HG03097 (cell line): ENCODE measurements around the gene PTPRT.
"Not testable (repeated sequence)": the region's sequence is repeated elsewhere in the genome, so short reads cannot be mapped to it uniquely, and the experiment has no call there.

Experiments
- ATAC-seq: cut with Tn5 transposase; IDR thresholded peaks from one replicate; pipeline ENCODE4 v1.9.1; 2021; ENCODE audit not compliant: unreplicated experiment, low FRiP score

Gene PTPRT

DNA sequence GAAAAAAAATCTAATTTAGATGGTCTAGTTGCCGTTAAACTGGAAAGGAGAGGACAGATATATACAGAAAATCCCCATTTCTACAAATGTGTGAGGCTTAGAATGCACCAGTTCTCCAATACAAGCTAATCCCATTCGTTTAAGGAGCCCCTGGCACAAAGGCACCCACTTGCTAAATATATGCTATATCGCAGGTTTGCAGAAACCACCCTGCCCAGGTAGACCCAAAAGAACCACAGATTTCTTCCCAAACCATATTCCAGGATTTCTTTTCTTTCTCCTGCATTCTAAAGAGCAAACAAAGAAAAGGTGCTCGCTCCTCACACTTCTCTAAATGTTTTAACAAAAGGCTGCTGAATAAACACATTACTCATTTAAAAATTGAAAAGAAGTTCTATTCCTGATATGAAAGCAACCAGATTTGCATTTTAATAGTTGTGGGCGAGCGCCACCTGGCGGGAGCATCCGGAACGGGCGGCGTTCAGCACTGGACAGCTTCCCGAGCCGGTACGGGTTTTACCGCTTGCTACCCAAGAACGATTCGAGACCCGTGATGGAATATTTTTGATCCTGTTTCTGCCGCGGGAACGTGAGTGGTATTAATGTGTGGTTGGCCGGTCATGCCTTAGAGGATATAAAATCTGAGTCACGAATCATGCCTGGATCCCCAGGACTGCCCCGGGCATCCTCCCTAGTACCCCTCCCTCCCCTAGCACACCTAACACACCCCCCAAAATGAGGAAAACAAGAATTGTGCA lies 2.1 kb downstream of the PTPRT start:
- ATAC-seq: no peak

DNA sequence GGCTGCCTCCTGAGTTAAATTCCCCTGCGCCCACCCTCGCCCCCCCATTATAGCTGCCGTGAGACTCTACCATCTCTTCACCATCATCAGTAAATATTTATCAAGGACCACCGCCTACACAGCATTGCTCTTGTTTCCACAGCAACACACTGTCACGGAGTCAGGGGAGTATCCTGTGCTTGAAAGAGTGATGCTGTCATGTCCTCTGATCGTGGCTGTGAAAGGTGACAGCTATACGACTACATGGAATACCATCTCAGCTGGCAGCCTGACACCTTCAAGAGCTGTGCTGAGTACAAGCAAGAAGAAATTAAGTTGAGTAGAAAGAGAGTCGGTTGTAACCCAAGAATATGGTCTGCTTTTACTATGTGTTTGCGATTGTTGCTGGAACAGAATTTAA lies 3.4 kb downstream of the PTPRT start:
- no peak for ATAC-seq

DNA sequence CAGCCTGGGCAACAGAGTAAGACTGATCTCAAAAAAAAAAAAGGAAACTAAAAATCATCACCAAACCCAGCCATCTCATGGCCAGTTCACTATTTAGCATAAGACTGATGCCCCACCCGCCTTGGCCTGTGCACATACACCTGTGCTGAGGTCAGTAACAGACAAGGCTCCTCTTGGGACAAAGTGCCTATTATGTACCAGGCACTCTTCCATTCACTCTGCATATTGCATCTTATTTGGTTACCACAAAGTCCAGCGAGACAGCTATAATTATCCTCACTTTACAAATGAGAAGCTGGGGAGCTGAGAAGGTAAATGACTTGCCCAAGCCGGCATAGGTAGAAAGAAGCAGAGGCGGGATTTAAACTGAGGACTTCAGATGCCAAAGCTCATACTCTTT lies 3.8 kb downstream of the PTPRT start:
- ATAC-seq: no peak

DNA sequence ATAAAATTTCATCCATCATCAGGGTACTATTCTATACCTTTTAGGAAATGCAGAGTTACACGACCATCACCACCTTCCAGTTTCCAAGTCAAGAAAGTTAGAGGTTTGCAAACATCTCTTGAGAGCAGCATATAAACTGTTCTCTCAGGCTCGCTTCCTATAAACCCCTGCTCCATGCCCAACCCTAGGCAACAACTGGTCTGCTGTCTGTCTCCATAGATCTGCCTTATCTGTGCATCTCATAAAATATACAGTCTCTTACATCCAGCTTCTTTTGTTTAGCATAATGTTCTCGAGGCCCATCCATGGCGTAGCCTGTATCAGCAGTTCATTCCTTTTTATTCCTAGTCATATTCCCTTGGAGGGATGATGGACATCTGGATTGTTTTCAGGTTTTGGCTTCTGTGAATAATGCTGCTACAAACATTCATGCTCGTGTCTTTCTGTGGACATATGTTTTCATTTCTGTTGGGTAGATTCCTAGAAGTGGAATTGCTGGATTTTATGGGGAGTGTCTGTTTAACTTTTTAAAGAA lies 6.1 kb downstream of the PTPRT start:
- ATAC-seq: no peak

GRCh38 chr20:43178080-43178479 lies 11.6 kb downstream of the PTPRT start:
- ATAC-seq: no peak

GRCh38 chr20:43176726-43177125 lies 13.0 kb downstream of the PTPRT start:
- ATAC-seq: no peak

GRCh38 chr20:43171930-43172329 lies 17.8 kb downstream of the PTPRT start:
- ATAC-seq: no peak

DNA sequence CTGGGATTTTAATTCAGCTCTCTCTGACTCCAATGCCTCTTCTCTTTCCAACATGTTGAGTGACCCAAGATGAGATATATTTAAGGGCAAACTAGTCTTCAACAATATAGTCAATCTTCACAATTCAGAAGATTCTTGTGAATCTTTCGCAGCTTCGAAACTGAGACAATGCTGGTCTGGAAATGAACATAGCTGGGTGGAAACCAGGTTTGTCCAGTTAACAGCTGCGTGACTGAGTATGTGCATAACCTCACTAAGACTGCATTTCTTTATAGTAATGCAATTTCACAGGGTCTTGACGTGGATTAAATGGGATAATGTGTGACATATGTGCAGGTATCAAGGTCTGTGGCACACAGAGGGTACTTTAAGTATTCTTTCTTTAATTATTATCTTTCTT lies 18.9 kb downstream of the PTPRT start:
- no peak for ATAC-seq

DNA sequence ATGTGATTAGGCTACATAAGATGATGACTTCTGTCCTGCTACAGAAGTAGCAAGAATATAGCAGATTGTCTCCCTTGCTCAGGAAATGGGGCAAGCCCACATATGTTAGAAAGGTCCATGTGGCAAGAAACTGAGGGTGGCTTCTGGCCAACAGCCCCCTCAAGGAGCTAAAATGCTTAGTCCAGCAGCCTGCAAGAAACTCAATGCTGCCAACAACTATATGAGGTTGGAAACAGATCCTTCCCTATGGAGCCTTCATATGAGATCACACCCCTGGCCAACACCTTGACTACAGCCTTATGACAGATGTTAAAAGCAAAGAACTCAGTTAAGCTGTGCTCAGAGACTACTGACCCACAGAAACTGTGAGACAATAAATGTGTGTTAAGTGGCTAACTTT lies 22.1 kb downstream of the PTPRT start:
- ATAC-seq: no peak

DNA sequence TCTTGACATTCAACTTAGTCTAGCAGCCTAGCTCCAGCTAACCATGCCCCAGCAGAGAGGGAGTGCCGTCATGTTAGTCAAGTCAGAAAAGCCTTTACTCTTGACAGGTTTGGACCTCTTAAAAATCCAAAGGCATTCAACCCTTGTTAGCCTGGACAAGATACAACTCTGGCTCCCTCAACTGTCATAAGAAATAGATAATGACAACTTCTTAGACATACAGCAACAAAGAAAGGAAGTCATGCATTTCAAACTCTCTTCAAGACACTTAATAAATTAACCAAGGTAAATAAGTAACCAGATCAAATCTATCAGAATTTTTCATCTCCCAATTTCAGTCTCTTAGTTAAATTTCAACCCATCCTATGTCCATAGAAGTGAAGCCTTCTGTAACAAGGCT lies 22.7 kb downstream of the PTPRT start:
- ATAC-seq: no peak

- ATAC-seq: no peak
Measured at GRCh38 chr20:43165611-43166010, 24.1 kb downstream of the PTPRT start.

- ATAC-seq: not testable (repeated sequence)
Measured at GRCh38 chr20:43164736-43165135, 25.0 kb downstream of the PTPRT start.

- ATAC-seq: no peak
Measured at GRCh38 chr20:43161716-43162115, 28.0 kb downstream of the PTPRT start.

DNA sequence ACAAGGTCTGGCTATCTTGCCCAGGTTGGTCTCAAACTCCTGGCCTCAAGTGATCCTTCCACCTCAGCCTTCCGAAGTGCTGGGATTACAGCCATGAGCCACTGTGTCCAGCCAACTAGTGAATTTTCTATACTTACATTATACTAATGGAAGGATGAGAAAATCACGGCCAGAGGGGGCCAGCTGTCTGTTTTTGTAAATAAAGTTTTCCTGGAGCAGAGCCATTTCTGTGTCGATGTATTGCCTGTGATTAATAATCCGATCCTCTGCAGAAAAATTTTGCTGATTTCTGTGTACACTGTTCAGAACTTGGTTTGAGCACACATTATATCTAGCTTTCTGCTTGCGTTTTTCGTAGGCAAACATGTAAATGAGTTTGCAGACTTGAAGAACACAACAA lies 28.8 kb downstream of the PTPRT start:
- ATAC-seq: no peak

- no peak for ATAC-seq
Measured at GRCh38 chr20:43159994-43160393, 29.7 kb downstream of the PTPRT start.

GRCh38 chr20:43155366-43156100 lies 34.2 kb downstream of the PTPRT start:
- no peak for ATAC-seq

DNA sequence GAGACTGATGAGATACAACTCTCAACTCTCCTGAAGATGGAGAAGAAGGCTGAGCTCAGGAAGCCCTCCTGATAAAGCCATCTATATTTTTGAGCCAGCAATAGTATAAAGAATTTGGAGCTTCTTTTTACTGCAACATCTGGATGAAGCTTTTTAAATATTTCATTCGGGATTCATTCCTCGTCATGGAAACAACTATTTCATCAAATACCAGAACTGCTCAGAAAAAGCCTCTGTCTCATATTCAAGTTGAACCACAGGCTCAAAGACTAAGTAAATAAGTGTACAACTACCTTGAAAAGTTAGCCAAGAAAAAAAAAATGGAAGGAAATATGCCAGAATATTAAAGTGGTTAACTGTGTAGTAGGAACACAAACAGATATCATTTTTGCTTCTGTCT lies 37.8 kb downstream of the PTPRT start:
- no peak for ATAC-seq

DNA sequence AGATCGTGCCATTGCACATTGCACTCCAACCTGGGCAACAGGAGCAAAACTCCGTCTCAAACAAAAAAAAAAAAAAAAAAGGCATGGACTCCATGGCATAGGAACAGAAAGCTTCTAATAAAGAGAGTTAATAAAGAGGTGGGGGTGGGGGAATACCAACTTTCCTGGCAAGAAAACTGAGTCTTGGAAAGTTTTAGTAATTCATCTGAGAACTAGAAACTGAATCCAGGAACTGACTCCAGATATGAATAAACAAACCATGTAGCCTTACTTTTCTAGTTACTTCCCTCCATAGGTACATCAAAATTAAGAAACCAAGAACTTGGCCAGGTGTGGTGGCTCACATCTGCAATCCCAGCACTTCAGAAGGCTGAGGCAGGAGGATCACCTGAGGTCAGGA lies 38.5 kb downstream of the PTPRT start:
- no peak for ATAC-seq

DNA sequence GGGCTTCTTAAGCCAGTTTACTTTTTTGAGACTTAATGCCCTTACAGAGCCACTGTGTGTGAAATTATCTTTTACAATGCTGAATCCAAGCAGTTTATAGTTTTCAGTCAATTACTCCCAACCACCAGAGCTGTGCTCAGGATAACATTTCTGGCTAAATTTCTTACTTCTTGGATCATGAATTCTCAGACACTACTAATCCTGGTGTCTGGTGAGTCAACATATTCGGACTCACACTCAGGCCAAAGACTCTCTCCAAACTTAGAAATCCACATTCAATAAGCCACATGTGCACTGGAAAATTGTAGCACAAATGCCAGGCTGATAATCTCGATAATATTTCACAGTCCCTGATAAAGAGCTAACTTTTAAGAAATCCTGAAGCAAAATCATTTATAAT lies 49.0 kb downstream of the PTPRT start:
- ATAC-seq: no peak

DNA sequence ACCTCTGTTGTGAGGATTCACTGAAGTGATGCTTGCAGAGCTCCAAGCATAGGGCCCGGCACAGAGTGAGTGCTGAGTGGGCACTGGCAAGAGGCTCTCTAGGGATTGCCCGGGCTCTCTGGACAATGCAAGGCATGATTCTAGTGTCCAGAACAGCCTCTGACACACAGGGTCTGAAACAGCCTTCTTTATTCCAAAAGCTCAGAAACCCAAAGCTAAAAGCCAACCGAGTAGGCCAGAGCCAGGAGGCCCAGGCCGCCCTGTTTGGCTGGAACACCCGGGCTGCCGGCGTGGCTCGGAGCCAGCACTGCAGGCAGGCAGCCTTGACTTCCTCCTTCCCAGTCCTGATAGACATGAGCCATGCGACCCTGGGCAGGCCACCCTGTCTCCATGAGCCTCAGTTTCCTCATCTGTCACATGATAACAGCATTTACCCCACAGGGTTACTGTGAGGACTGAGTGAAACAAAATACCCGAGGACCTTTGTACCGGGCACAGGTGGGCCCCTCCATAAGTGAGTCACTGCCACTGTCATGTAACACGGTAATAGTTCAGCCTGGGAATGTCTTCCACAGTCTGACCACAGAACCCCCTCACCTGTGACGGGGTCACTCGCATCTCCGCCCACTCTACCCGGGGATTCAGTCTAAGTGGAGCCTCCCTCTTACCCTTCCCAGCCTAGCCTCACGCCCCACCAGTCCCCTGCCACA lies 51.5 kb downstream of the PTPRT start:
- no peak for ATAC-seq

GRCh38 chr20:43137160-43137559 lies 52.5 kb downstream of the PTPRT start:
- no peak for ATAC-seq
